GM18909 (cell line): Measurements from ENCODE around the gene APOA4.

ENCODE experiments used
- ATAC-seq: cut with Tn5 transposase; IDR thresholded peaks from one replicate; pipeline ENCODE4 v1.9.1; 2021; ENCODE audit warnings: mild to moderate bottlenecking; ENCODE audit not compliant: unreplicated experiment, poor library complexity

Gene APOA4

DNA sequence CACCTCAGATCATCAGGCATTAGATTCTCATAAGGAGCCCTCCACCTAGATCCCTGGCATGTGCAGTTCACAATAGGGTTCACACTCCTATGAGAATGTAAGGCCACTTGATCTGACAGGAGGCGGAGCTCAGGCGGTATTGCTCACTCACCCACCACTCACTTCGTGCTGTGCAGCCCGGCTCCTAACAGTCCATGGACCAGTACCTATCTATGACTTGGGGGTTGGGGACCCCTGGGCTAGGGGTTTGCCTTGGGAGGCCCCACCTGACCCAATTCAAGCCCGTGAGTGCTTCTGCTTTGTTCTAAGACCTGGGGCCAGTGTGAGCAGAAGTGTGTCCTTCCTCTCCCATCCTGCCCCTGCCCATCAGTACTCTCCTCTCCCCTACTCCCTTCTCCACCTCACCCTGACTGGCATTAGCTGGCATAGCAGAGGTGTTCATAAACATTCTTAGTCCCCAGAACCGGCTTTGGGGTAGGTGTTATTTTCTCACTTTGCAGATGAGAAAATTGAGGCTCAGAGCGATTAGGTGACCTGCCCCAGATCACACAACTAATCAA, 8.8 kb upstream of the APOA4 start:
- no peak for ATAC-seq

DNA sequence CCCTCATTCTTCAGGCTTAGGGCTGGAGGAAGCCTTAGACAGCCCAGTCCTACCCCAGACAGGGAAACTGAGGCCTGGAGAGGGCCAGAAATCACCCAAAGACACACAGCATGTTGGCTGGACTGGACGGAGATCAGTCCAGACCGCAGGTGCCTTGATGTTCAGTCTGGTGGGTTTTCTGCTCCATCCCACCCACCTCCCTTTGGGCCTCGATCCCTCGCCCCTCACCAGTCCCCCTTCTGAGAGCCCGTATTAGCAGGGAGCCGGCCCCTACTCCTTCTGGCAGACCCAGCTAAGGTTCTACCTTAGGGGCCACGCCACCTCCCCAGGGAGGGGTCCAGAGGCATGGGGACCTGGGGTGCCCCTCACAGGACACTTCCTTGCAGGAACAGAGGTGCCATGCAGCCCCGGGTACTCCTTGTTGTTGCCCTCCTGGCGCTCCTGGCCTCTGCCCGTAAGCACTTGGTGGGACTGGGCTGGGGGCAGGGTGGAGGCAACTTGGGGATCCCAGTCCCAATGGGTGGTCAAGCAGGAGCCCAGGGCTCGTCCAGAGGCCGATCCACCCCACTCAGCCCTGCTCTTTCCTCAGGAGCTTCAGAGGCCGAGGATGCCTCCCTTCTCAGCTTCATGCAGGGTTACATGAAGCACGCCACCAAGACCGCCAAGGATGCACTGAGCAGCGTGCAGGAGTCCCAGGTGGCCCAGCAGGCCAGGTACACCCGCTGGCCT, 7.2 kb upstream of the APOA4 start:
- ATAC-seq = no peak

- no peak for ATAC-seq
Measured at GRCh38 chr11:116829525-116830183, 6.5 kb upstream of the APOA4 start, which contains the start of gene APOC3. APOC3 (plus strand) TSS chr11:116829907; CDS start chr11:116830583, 676 bp downstream.

DNA sequence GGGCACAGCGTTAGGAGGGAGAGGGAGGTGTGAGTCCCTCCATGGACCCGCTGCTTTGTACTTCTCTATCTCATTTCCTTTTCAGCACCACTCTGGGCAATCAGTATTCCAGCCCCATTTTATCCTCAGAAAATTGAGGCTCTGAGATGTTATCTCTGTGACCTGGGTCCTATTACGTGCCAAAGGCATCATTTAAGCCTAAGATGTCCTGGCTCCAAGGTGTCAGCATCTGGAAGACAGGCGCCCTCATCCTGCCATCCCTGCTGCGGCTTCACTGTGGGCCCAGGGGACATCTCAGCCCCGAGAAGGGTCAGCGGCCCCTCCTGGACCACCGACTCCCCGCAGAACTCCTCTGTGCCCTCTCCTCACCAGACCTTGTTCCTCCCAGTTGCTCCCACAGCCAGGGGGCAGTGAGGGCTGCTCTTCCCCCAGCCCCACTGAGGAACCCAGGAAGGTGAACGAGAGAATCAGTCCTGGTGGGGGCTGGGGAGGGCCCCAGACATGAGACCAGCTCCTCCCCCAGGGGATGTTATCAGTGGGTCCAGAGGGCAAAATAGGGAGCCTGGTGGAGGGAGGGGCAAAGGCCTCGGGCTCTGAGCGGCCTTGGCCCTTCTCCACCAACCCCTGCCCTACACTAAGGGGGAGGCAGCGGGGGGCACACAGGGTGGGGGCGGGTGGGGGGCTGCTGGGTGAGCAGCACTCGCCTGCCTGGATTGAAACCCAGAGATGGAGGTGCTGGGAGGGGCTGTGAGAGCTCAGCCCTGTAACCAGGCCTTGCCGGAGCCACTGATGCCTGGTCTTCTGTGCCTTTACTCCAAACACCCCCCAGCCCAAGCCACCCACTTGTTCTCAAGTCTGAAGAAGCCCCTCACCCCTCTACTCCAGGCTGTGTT, 5.8 kb upstream of the APOA4 start:
- ATAC-seq = no peak

DNA sequence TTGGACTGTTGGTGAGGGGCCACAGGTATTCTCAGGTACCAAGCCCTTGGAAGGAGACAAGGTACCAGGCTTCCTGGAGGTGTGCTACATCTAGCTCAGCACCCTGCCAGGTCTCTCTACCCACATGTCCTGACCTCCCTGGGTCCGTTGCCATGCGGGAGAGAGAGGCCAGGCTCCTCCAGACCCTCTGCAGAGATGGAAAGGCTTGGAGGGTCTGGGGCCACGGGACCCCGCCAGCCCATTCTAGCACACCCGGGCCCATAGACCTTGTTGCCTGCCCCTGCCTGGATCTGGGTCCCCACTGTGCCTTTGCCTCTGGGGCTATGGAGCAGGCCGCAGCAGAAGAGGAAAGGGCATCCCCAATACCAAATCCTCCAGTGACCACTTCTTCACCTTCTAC, 4.4 kb upstream of the APOA4 start:
- ATAC-seq = no peak

DNA sequence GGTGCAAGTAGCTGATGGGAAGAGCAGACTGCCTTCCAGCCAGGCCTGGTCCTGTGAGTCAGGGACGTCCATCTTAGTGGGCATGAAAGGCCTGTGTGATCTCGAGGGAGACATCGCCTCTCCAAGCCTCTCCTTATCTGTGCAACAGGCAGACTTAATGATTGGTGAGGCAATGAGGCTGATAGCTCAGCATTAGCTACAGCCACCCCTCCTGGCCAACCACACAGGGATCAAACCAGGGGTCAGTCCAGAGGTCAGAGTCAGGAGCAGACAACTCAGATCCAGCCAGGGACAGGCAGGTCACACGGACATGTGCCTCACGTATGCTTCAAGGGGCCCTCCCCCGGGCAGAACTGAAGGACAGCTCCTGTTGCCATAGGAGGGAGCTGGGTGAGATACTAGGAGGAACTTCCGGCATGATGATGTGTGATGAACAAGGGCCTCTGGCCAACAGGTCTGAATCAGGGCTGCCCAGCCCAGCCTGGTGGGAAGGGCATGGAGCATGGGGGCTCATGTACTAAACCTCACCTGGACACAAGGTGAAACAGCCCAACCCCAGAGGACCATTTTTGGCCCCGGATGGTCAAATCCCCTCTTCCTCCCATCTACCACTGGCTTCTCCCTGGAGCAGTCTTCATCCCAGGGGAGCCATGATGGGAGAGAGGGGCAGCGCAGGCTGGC, 3.8 kb upstream of the APOA4 start:
- ATAC-seq = no peak

DNA sequence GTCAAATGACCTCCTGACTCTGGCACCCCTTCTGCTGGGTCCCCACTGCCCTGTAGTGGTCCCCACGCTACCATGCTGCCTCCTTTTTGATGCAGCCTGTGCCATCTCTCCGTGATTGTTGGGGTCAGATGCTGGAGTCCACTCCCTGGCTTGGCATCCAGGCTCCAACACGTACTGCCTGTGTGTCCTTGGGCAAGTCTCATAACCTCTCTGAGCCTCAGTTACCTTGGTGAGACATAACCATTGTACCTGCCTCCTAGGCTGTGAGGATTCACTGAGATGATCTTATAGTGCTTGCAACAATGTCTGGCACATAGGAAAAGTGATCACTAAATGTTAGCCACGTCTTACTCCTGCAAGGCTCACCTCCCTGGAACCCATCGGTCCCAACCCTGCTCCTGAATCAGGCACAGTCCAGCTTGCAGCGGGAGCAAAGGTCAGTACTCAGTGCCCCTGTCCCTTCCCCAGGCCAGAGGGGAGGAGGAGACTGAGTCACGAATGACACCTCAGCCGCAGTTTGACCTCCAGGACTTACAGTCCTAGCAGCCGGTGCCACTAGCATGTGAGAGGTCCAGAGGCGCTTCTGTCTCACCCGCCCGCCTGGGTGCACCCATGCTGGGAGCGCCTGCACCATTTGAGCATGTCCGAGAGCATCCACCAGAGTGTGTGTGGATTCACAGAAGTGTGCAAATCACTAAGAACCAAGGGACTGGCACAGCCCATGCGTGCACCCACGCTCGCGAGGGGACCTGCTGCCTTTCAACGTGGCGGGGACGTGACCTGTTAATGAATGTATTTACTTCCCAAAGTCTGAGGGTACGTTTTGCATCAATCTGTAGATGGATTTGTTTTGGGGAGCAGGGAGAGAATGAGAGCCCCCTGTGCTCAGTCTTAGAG, 3.0 kb upstream of the APOA4 start:
- no peak for ATAC-seq

GRCh38 chr11:116825434-116825833, 2.3 kb upstream of the APOA4 start:
- no peak for ATAC-seq

- ATAC-seq = no peak
Measured at GRCh38 chr11:116822575-116822974, 529 bp downstream of the APOA4 start.

DNA sequence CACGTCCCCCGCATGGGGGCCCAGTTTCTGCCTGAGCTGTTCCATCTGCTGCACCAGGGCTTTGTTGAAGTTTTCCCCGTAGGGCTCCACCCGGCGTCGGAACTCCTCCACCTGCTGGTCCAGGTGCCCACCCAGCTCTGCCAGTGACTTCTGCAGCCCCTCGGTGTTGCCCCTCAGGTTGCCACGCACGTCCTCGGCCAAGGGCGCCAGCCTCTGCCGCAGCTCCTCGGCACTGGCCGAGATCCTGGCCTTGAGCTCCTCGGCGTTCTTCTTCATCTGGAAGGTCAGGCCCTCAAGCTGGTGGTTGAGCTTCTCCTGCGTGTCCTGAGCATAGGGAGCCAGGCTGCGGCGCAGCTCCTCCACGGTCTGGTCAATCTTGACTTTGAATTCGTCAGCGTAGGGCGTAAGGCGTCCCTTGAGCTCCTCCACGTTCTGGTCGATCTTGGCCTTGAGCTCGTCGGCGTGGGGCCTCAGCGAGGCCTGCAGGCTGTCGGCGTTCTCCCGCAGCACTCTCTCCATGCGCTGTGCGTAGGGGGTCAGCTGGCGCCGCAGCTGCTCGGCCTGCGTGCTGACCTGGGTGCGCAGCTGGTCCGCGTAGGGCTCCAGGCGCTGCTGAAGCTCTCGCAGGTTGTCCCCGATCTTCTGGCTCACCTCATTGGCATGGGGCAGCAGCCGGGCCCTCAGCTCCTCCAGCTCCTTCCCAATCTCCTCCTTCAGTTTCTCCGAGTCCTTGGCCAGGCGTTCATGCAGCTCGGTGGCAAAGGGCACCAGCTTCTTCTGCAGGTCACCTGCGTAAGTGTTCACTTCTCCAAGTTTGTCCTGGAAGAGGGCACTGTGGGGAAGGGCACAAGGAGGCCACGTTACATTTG, 1.8 kb downstream of the APOA4 start:
- ATAC-seq = no peak

GRCh38 chr11:116819049-116819448, 4.1 kb downstream of the APOA4 start:
- ATAC-seq = no peak

- no peak for ATAC-seq
Measured at GRCh38 chr11:116814502-116814901, 8.6 kb downstream of the APOA4 start.

- ATAC-seq = no peak
Measured at GRCh38 chr11:116813781-116814471, 9.2 kb downstream of the APOA4 start.

DNA sequence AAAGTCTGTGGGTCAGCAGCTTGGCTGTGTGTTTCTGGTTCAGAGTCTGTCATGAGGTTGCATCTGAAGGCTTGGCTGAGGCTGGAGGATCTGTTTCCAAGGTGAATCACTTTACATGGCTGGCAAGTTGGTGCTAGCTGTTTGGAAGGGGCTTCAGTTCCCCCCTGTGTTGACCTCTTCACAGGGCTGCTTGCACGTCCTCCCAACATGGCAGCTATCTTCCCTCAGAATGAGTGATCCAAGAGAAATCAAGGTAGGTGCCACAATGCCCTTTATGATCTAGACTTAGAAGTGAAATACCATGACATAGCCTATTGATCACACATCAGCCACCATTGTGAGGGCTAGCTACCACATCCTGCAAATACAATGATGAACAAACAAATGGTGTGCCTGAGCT, 9.9 kb downstream of the APOA4 start:
- no peak for ATAC-seq

DNA sequence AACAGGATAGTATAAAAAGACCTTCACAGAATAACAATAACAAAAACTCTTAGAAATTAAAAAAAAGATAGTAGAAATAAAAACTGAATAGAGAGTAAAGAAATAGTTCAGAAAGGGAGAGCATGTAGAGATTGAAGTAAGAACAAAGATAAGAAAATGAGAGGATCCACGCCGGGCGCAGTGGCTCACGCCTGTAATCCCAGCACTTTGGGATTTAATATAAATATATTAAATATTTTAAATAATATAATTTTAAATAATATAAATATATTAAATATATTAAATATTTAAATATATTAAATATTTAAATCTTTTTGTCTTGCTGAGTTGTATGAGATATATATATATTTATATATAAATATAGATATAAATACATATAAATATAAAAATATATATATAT, 11.0 kb downstream of the APOA4 start:
- no peak for ATAC-seq

DNA sequence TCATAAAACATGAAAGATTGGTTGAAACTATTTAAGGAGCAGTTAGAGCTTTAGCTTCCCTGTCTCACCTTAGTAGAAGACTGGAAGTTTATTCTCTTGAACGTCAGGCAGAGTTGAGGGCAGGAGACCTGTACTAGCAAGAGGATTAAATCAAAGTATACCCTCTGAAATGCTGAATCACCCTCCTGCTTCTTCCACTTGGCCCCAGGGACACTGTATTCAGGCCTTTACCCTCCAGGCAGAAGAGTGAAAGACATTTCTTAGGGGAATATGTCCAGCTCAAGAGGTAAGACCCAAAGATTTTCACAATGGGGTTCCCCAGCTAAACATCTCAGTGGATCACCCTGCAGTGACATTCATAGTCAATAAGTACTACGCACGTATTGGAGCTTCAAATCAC, 11.9 kb downstream of the APOA4 start:
- ATAC-seq = no peak

- ATAC-seq = no peak
Measured at GRCh38 chr11:116808262-116809175, 14.6 kb downstream of the APOA4 start.
